Ishikawa (cell line): Measurements from ENCODE around the gene SLC16A3.

Experiments
- CEBPB ChIP-seq: IDR thresholded peaks from 2 replicates; pipeline ENCODE4 v1.6.1; 2012
- CREB1 ChIP-seq: IDR thresholded peaks from 2 replicates; pipeline ENCODE4 v1.6.1; 2012; ENCODE audit warnings: low read depth
- EGR1 ChIP-seq: IDR thresholded peaks from 2 replicates; pipeline ENCODE4 v1.6.1; 2012
- EP300 ChIP-seq: IDR thresholded peaks from 2 replicates; pipeline ENCODE4 v1.6.1; 2012; ENCODE audit warnings: borderline replicate concordance
- FOXM1 ChIP-seq: IDR thresholded peaks from 2 replicates; pipeline ENCODE4 v1.6.1; 2012; ENCODE audit warnings: low read depth, borderline replicate concordance
- MAX ChIP-seq: IDR thresholded peaks from 2 replicates; pipeline ENCODE4 v1.6.1; 2012
- NFIC ChIP-seq: IDR thresholded peaks from 2 replicates; pipeline ENCODE4 v1.6.1; 2012
- RAD21 ChIP-seq: IDR thresholded peaks from 2 replicates; pipeline ENCODE4 v1.6.1; 2012; ENCODE audit warnings: low read depth
- REST ChIP-seq: IDR thresholded peaks from 2 replicates; pipeline ENCODE4 v1.6.1; 2012; ENCODE audit warnings: low read depth, mild to moderate bottlenecking
- TAF1 ChIP-seq: IDR thresholded peaks from 2 replicates; pipeline ENCODE4 v1.6.1; 2012; ENCODE audit warnings: low read depth, mild to moderate bottlenecking
- TCF12 ChIP-seq: IDR thresholded peaks from 2 replicates; pipeline ENCODE4 v1.6.1; 2012; ENCODE audit warnings: low read depth
- TEAD4 ChIP-seq: IDR thresholded peaks from 2 replicates; pipeline ENCODE4 v1.6.1; 2012
- USF1 ChIP-seq: IDR thresholded peaks from 2 replicates; pipeline ENCODE4 v1.6.1; 2012
- YY1 ChIP-seq: IDR thresholded peaks from 2 replicates; pipeline ENCODE4 v1.6.1; 2012; ENCODE audit warnings: low read depth
- ZBTB7A ChIP-seq: IDR thresholded peaks from 2 replicates; pipeline ENCODE4 v1.6.1; 2012; ENCODE audit warnings: low read depth

The SLC16A3 gene

GRCh38 chr17:82271401-82271800 lies 42.6 kb downstream of the SLC16A3 start:
- TF ChIP-seq TAF1 = no peak
- no peak for TF ChIP-seq REST
- no peak for TF ChIP-seq EGR1
- TF ChIP-seq TEAD4 = no peak
- TF ChIP-seq MAX = no peak
- TF ChIP-seq NFIC = no peak

GRCh38 chr17:82272495-82273326 lies 43.9 kb downstream of the SLC16A3 start:
- TF ChIP-seq RAD21 (no peak), CEBPB (no peak), TEAD4 (no peak), ZBTB7A (0 out of 2 replicates have a peak, but pooled peaks have one; percentile 2), EP300 (no peak), REST (no peak)

- TF ChIP-seq TEAD4 = no peak; the same call in 1 of the 2 replicates
- TF ChIP-seq MAX = peak; percentile 69
- peak; percentile 91 for TF ChIP-seq ZBTB7A
- peak; percentile 70; the same call in 1 of the 2 replicates for TF ChIP-seq EP300
- TF ChIP-seq RAD21 = no peak
- TF ChIP-seq CEBPB = no peak
- peak; percentile 90 for TF ChIP-seq TAF1
- TF ChIP-seq TCF12 = peak; percentile 61; the same call in 1 of the 2 replicates
- TF ChIP-seq USF1 = no peak
- 0 out of 2 replicates have a peak, but pooled peaks have one; percentile 6 for TF ChIP-seq EGR1
- peak; percentile 91 for TF ChIP-seq YY1
- no peak for TF ChIP-seq REST
- TF ChIP-seq CREB1 = peak; percentile 78
- no peak; the same call in 1 of the 2 replicates for TF ChIP-seq NFIC
- TF ChIP-seq FOXM1 = no peak
Measured at GRCh38 chr17:82273327-82274133, 44.7 kb downstream of the SLC16A3 start, which contains the start of gene CSNK1D. CSNK1D (minus strand) TSS chr17:82273700; CDS start chr17:82273381, 319 bp downstream.

- TF ChIP-seq TEAD4 (no peak), YY1 (no peak), TCF12 (no peak)
Measured at GRCh38 chr17:82274134-82275020, 45.5 kb downstream of the SLC16A3 start.
